ENCODE measurements around the gene NHSL1. TPM values are rescaled to one million over a fixed set of nuclear protein-coding genes. Genes with fewer than 3 reads are reported as not detected.

The NHSL1 gene
- total RNA-seq, 2 donors from 2014 or later = 0.86 to 1.0 TPM

DNA sequence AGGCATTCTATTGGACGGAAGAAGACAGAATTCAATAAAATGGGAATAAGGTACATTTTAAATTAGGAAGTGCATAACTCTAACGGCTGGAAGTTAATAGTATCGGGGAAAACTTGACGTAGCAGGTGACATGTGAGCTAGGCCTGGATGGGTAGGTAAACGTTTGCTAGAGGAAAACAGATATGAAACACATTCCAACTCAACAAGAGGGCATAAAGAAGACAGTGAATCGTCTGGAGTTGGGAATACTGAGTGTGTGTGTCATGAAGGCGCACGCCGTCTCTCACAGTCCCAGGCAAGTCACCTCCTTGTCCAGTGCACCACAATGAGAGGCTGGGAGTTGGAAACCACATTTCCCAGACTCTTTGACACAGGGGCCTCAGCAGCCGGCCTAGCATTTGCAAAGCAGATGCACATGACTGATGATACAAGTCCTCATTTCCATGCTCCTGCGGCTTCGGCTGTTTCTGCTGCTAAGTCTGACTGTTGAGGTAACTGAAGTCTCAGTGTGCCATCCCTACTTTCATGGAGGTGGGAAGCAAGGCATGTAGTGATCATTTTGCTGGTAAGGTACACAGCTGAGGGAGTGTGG lies 16.5 kb upstream of the NHSL1 start:
- Mint-ChIP-seq H3K27ac (peak overlapping the region; percentile 51), H3K27me3 (peaks cover 27% of the 10 kb centered on the region)

DNA sequence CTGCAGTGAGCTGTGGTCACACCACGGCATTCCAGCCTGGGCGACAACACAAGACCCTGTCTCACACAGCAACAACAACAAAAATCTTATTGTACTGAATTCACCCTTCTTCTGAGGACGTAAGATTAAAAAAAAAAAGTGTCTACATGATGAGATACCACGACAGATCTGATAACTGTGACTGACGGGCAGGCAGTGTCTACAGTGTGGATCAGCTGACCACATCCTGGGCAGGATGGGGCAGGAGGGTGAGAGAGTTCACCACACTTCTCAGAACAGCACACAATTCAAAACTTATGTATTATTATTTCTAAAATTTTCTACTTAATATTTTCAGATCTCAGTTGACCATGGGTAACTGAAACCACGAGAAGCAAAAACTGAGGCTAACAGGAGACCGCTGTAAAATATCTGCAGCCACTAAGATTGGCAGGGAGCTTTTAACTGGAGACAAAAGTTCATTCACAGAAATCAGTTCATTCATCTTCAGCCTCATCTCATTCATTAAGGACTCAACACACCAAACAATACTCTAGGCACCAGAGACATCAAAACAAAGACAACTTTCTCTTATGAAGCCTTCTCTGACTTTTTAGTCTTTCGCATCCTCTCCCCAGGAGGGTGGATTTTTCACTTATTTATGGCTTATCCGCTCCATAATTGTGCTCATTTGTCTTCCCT lies 15.7 kb upstream of the NHSL1 start:
- no peak overlapping the region for H3K4me3 Mint-ChIP-seq
- H3K36me3 Mint-ChIP-seq (ENCODE audit: low read depth) = no peaks in the 10 kb centered on the region
- peaks cover 11% of the 10 kb centered on the region for H3K4me1 Mint-ChIP-seq
- DNase-seq = no peak
- peak overlapping the region; percentile 51 for H3K27ac Mint-ChIP-seq
- H3K9me3 ChIP-seq (ENCODE audit: control insufficient read depth, low read length, poor library complexity, severe bottlenecking) = no peaks in the 10 kb centered on the region
- ATAC-seq = peak; percentile 85
- peaks cover 26% of the 10 kb centered on the region for H3K27me3 Mint-ChIP-seq

More for the DNA sequence above, 16.5 kb upstream of the NHSL1 start:
- ATAC-seq (no peak), DNase-seq (no peak)
- Mint-ChIP-seq H3K36me3 (ENCODE audit: low read depth) (peaks cover 3% of the 10 kb centered on the region), H3K4me1 (peaks cover 13% of the 10 kb centered on the region), H3K4me3 (no peak overlapping the region)
- H3K9me3 ChIP-seq (ENCODE audit: control insufficient read depth, low read length, poor library complexity, severe bottlenecking) = no peaks in the 10 kb centered on the region

DNA sequence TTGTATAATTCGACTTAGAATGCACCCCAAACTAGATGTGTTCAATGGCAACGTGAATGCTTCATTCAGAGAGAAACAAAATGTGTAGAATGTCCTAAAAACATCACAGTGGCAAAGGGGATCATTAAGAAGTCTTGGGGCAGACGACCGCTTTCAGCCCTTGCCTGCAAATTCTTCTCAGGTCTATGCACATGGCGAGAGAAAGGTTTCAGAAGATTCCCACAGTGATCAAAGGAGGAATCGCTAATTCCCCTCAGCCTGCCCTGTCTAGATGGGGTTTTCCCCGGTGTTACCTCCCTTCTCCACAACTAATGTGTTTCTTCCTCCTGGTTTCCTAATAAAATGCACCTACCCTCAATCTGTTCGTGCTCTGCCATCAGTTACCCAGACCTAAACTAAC lies 13.3 kb upstream of the NHSL1 start:
- DNase-seq (no peak), ATAC-seq (no peak)
- no peak overlapping the region for H3K27ac Mint-ChIP-seq
- H3K9me3 ChIP-seq (ENCODE audit: control insufficient read depth, low read length, poor library complexity, severe bottlenecking) = no peaks in the 10 kb centered on the region
- H3K4me3 Mint-ChIP-seq = no peak overlapping the region
- H3K36me3 Mint-ChIP-seq (ENCODE audit: low read depth) = no peaks in the 10 kb centered on the region
- H3K4me1 Mint-ChIP-seq = peaks cover 14% of the 10 kb centered on the region
- H3K27me3 Mint-ChIP-seq = peaks cover 26% of the 10 kb centered on the region

DNA sequence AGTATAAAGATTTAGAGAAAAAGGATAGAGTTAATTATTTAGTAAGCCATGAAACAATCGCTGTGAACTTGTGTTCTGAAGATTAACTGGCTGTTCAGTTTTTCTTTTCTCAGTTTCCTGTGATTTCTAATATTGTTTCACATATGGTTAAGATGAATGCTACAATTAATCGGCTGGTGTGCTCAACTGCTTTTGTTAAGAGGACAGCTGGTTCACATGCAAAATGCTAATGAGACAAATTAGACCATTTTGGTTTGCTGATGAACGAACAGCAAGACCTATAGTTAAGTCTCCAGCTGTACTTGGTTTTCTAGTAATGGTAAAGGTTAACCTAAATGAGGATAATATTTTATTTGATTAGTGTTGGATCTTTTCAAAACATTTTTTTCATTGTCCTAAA lies 10.8 kb upstream of the NHSL1 start:
- peaks cover 26% of the 10 kb centered on the region for H3K27me3 Mint-ChIP-seq
- H3K27ac Mint-ChIP-seq = no peak overlapping the region
- no peak overlapping the region for H3K4me3 Mint-ChIP-seq
- DNase-seq = no peak
- no peak for ATAC-seq
- H3K36me3 Mint-ChIP-seq (ENCODE audit: low read depth) = no peaks in the 10 kb centered on the region
- H3K9me3 ChIP-seq (ENCODE audit: control insufficient read depth, low read length, poor library complexity, severe bottlenecking) = no peaks in the 10 kb centered on the region
- H3K4me1 Mint-ChIP-seq = peaks cover 10% of the 10 kb centered on the region

DNA sequence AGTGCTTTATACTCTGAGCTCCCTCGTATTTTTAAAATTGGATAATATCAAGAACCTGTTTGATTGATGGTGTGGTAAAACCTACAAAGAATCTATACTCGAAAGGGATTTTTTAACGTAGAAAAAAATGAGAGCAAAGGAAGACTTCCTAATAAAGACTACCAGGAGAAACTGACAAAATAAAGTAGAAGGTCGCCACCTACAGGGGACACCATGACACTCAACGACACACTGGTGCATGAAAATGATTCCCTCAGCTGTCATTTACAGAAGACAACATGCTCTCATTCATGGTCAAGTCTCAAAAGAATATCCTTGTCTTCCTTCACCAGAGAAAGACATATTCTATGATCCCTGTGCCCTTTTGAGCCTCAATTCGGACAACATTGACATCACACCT lies 10.1 kb upstream of the NHSL1 start:
- Mint-ChIP-seq H3K4me3 (no peak overlapping the region), H3K27me3 (peaks cover 28% of the 10 kb centered on the region), H3K36me3 (ENCODE audit: low read depth) (no peaks in the 10 kb centered on the region), H3K4me1 (peaks cover 4% of the 10 kb centered on the region), H3K27ac (no peak overlapping the region)
- ATAC-seq (peak; percentile 52), DNase-seq (peak in 1 of 3 donors; percentile 21)
- H3K9me3 ChIP-seq (ENCODE audit: control insufficient read depth, low read length, poor library complexity, severe bottlenecking) = no peaks in the 10 kb centered on the region

DNA sequence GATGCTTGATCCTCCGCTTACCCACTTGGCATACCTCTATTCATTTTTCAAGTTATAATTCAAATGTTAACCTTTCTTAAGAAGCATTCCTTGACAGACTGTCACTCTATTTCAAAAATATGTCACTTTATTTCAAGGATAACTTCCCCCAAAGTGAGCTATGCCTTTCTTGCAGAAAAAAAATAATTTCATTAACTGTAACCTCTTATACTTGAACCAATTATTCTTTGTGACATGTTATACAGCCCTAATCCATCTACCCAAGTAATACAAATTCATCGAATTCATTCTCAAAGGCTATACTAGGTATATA lies 9.3 kb upstream of the NHSL1 start:
- no peak overlapping the region for H3K27ac Mint-ChIP-seq
- no peak overlapping the region for H3K4me3 Mint-ChIP-seq
- no peak for DNase-seq
- no peaks in the 10 kb centered on the region for H3K9me3 ChIP-seq (ENCODE audit: control insufficient read depth, low read length, poor library complexity, severe bottlenecking)
- peaks cover 4% of the 10 kb centered on the region for H3K4me1 Mint-ChIP-seq
- H3K27me3 Mint-ChIP-seq = peaks cover 35% of the 10 kb centered on the region
- no peaks in the 10 kb centered on the region for H3K36me3 Mint-ChIP-seq (ENCODE audit: low read depth)
- no peak for ATAC-seq

DNA sequence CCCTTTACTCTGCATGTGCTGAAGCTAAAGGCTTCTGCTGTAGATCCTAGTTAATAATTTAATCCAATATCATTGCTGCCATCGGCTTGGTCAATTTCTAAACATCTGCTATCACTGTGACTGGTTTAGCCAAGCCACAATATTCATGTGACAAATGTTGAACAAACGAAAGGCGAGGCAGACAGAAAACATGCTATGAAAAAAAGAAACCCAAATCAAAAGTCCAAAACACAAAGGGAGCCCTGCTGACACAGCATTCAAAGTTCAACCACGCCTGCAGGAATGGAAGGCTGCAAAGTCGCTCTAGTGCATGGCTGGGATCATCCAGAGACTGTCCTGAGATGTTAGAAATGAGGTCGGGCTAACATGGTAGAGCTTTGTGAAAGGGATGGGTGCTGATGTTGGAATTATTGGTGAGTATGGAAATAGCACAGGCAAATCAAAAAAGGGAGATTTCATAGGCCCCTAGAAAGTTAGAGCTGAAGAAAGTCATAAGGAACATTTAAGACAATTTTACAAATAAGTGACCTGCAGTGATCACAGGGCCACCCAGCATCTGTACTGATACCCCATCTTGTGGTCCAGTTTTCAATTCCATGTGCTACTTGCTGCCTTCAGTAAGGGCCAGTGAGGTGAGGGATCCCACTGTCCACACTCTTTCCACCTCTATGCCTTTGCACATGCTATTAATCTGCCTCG lies 8.8 kb upstream of the NHSL1 start:
- Mint-ChIP-seq H3K4me3 (no peak overlapping the region), H3K36me3 (ENCODE audit: low read depth) (no peaks in the 10 kb centered on the region), H3K27ac (no peak overlapping the region), H3K4me1 (peaks cover 4% of the 10 kb centered on the region), H3K27me3 (peaks cover 38% of the 10 kb centered on the region)
- DNase-seq (no peak), ATAC-seq (no peak)
- H3K9me3 ChIP-seq (ENCODE audit: control insufficient read depth, low read length, poor library complexity, severe bottlenecking) = no peaks in the 10 kb centered on the region

DNA sequence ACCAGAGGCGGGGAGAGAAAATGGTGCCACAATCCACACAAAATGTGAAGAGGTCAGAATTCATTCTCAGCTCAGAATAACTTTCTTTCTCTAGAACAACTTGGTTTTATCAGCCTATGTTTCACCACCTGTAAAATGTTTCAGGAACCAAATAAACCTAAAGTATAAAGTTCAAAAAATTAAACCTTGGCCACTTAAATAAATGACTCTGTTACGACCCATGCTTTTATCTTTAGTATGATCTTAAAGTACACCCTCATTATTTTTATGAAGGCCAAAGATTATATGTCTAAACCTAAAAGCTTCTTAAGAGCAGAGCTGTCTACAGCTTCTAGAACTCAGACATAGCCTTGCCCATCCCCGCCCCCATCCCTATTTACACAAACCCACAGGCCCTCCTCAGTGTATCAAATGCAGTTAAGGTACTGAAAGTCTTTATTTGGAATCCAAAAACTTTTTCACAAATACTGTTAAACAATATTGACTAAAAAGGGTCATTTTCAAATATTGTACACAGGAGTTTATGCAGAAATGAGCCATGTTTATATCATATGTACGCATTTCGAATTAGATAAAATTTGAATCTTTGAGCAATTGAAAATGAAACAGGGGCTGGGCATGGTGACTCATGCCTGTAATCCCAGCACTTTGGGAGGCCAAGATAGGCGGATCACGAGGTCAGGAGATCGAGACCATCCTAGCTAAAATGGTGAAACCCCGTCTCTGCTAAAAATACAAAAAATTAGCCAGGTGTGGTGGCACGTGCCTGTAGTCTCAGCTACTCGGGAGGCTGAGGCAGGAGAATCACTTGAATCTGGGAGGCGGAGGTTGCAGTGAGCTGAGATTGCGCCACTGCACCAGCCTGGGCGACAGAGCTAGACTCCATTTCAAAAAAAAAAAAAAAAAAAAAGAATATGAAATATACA lies 5.7 kb upstream of the NHSL1 start:
- Mint-ChIP-seq H3K4me1 (peaks cover 4% of the 10 kb centered on the region), H3K4me3 (no peak overlapping the region), H3K27ac (peak overlapping the region; percentile 56), H3K27me3 (peaks cover 25% of the 10 kb centered on the region), H3K36me3 (ENCODE audit: low read depth) (no peaks in the 10 kb centered on the region)
- H3K9me3 ChIP-seq (ENCODE audit: control insufficient read depth, low read length, poor library complexity, severe bottlenecking) = no peaks in the 10 kb centered on the region
- ATAC-seq (no peak), DNase-seq (no peak)

DNA sequence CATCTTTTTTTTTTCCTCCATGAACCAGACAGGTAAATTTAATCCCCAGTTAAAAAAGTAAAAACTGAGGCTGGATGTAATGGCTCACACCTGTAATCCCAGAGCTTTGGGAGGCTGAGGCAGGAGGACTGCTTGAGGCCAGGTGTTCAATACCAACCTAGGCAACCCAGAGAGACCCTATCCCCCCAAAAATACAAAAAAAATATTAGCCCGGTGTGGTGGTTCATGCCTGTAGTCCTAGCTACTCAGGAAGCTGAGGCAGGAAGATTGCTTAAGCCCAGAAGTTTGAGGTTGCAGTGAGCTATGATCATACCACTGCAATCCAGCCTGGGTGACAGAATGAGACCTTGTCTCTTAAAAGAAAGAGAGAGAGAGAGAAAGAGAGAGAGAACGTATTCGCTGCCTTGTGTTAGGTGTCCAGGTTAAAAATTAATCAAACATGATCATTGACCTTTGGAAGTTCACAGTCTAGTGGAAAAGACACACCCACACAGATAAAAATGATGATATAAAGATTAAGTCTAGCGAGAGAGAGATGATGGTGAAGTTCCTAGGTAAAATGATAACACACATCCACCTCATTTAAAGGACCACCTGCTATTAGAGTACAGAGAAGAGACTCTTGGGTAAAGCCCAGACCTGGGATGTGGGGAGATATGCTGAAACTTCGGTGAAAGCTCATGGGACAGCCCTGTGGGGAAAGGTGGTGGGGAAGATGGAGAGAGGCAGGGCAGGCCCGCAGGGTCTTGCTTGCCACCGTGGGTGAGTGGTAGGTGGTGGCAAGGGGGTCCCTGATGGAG lies 4.8 kb upstream of the NHSL1 start:
- no peaks in the 10 kb centered on the region for H3K9me3 ChIP-seq (ENCODE audit: control insufficient read depth, low read length, poor library complexity, severe bottlenecking)
- H3K4me3 Mint-ChIP-seq = no peak overlapping the region
- no peaks in the 10 kb centered on the region for H3K36me3 Mint-ChIP-seq (ENCODE audit: low read depth)
- H3K4me1 Mint-ChIP-seq = peaks cover 2% of the 10 kb centered on the region
- peak overlapping the region; percentile 56 for H3K27ac Mint-ChIP-seq
- DNase-seq (no peak), ATAC-seq (no peak)
- H3K27me3 Mint-ChIP-seq = peaks cover 29% of the 10 kb centered on the region

DNA sequence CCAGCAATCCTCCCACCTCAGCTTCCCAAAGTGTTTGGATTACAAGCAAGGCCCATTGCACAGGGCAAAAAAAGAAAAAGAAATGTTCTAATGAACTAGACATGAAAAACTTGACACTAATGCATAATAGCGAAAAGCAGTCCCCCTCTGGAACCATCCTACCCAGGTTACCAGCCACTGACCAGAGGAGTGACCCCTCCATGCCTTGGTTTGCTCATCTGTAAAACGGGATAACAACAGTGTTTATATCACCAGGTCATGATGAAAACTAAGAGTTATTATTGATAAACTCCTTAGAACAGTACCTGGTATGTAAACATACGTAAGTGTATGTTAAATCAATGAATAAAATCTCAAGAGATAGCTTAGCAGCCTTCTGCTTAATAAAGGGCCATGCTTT lies 3.3 kb upstream of the NHSL1 start:
- ATAC-seq (no peak), DNase-seq (no peak)
- Mint-ChIP-seq H3K27me3 (peaks cover 39% of the 10 kb centered on the region), H3K4me1 (peaks cover 2% of the 10 kb centered on the region), H3K4me3 (no peak overlapping the region), H3K36me3 (ENCODE audit: low read depth) (no peaks in the 10 kb centered on the region), H3K27ac (no peak overlapping the region)
- H3K9me3 ChIP-seq (ENCODE audit: control insufficient read depth, low read length, poor library complexity, severe bottlenecking) = no peaks in the 10 kb centered on the region

DNA sequence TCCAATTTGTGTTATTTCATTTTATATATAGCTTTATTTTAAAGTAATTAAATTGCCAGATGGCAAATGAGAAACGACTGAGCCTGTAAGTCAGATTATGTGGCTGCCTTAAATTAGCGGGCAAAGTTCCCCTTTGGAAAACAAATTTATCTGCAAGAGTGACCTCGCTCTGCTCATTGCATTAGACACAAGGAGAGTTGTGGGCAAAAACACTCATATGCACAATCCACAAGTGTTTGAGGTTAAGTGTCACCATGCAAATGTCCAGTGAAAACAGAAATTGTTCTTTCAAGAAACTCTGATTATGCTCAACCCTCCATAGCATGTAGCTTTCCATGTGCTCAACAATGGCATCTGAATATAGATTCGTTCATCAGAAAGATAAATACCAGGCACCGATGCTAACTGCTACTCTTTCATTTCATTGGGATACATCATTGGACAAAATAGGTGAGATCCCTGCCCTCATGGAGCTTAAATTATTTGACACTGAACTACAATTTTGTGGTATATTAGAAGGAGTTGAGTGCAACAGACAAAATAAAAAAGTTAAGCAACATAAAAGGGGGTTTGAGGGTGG lies 1.7 kb upstream of the NHSL1 start:
- Mint-ChIP-seq H3K4me1 (peaks cover 2% of the 10 kb centered on the region), H3K27ac (no peak overlapping the region), H3K27me3 (peaks cover 39% of the 10 kb centered on the region), H3K36me3 (ENCODE audit: low read depth) (no peaks in the 10 kb centered on the region), H3K4me3 (no peak overlapping the region)
- ATAC-seq (no peak), DNase-seq (no peak)
- no peaks in the 10 kb centered on the region for H3K9me3 ChIP-seq (ENCODE audit: control insufficient read depth, low read length, poor library complexity, severe bottlenecking)

DNA sequence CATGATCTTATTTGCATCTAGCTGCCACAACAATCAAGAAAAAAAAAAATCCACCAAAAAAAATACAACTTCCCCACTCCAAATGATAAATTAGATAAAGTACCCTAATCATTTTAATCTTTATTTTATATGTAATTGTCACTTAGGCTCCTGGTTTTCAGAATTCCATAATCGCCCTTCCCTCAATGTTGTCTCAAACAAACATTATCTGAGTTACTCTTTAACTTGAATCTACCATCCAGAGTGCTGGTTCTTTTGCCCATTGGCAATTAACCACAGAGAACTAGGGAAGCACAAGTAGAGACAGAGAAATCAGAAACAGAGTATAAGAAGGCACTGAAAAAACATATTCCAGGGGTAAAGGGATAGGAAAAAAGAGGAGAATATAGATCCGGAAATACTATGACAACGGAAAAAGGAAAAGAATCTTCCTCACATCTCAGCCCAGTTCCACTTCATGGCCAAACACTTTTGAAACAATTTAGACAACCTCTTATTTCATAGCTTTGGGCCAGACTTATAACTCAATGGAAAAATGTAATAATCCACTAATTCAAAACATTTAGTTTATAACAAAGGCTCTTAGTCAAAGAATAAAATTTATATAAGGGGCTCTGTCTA lies 861 bp upstream of the NHSL1 start:
- Mint-ChIP-seq H3K4me3 (no peak overlapping the region), H3K36me3 (ENCODE audit: low read depth) (no peaks in the 10 kb centered on the region), H3K27me3 (peaks cover 43% of the 10 kb centered on the region), H3K4me1 (peaks cover 2% of the 10 kb centered on the region), H3K27ac (no peak overlapping the region)
- ATAC-seq = no peak
- no peak for DNase-seq
- H3K9me3 ChIP-seq (ENCODE audit: control insufficient read depth, low read length, poor library complexity, severe bottlenecking) = no peaks in the 10 kb centered on the region

Measured in T-helper 17 cell (primary cell).